CD4-positive, CD25-positive, alpha-beta regulatory T cell (primary cell): ENCODE measurements around the gene CDK2. TPM values are rescaled to one million over a fixed set of nuclear protein-coding genes. Genes with fewer than 3 reads are reported as not detected.
"Not testable (repeated sequence)": the region's sequence is repeated elsewhere in the genome, so short reads cannot be mapped to it uniquely, and the experiment has no call there.

ENCODE experiments used
- ATAC-seq, 2 donors: fragments of 150-1000 bp; cut with Tn5 transposase; one replicate each; pipeline ENCODE4 v1.10.0; 2021; ENCODE audit warnings: low read depth in 2 of 2, moderate number of reproducible peaks in 2 of 2, moderate library complexity in 1 of 2
- DNase-seq, 3 donors: peaks; one replicate each; pipeline versions ENCODE4 v3.0.0 to v3.0.0-alpha.2; 2012 to 2022; ENCODE audit warnings: mixed read lengths in 1 of 3
- H3K27ac ChIP-seq: one replicate; pipeline ENCODE4 v1.7.0; 2013; ENCODE audit warnings: mild to moderate bottlenecking, low read length; ENCODE audit not compliant: insufficient read depth, poor library complexity, severe bottlenecking
- H3K27me3 ChIP-seq: one replicate; pipeline ENCODE4 v1.7.0; 2013; ENCODE audit warnings: low read length; ENCODE audit not compliant: control insufficient read depth, insufficient read depth
- H3K36me3 ChIP-seq: one replicate; pipeline ENCODE4 v1.7.0; 2013; ENCODE audit warnings: mild to moderate bottlenecking, low read length, moderate library complexity; ENCODE audit not compliant: control insufficient read depth, insufficient read depth
- H3K4me1 ChIP-seq: 2 replicates; pipeline ENCODE4 v1.7.0; 2013; ENCODE audit warnings: mild to moderate bottlenecking, low read length; ENCODE audit not compliant: insufficient read depth, control insufficient read depth, poor library complexity, severe bottlenecking
- H3K4me3 ChIP-seq: one replicate; pipeline ENCODE4 v1.7.0; 2013; ENCODE audit warnings: low read depth, mild to moderate bottlenecking, low read length, moderate library complexity
- H3K9me3 ChIP-seq, 2 experiments: 1 replicate in 1 of 2; 2 replicates in 1 of 2; pipeline ENCODE4 v1.7.0; 2013; ENCODE audit warnings: low read length in 2 of 2, mild to moderate bottlenecking in 1 of 2, moderate library complexity in 1 of 2; ENCODE audit not compliant: control insufficient read depth in 2 of 2
- H3K27ac Mint-ChIP-seq, 3 donors: one replicate each; pipeline ENCODE4 v1.8.0; 2020 to 2022; ENCODE audit warnings: mild to moderate bottlenecking in 3 of 3, mixed read lengths in 3 of 3, moderate library complexity in 2 of 3
- H3K27me3 Mint-ChIP-seq: one replicate; pipeline ENCODE4 v1.8.0; 2022; ENCODE audit warnings: mild to moderate bottlenecking, mixed read lengths
- H3K36me3 Mint-ChIP-seq: one replicate; pipeline ENCODE4 v1.8.0; 2020; ENCODE audit warnings: mixed read lengths
- H3K4me1 Mint-ChIP-seq, 4 donors: one replicate each; pipeline ENCODE4 v1.8.0; 2020 to 2022; ENCODE audit warnings: mixed read lengths in 4 of 4, mild to moderate bottlenecking in 1 of 4
- H3K4me3 Mint-ChIP-seq, 4 donors: one replicate each; pipeline ENCODE4 v1.8.0; 2020 to 2022; ENCODE audit warnings: mild to moderate bottlenecking in 4 of 4, mixed read lengths in 4 of 4, moderate library complexity in 3 of 4
- H3K9me3 Mint-ChIP-seq, 7 donors: one replicate each; pipeline ENCODE4 v1.8.0; 2020 to 2022; ENCODE audit warnings: mixed read lengths in 7 of 7, mild to moderate bottlenecking in 3 of 7, moderate library complexity in 2 of 7
- polyA plus RNA-seq, 4 donors: library from polyadenylated mRNA; unstranded; fragments of 300-500 nt; fragmentation: Illumina TruSeq; gene quantifications; one replicate each; pipeline ENCODE4 v1.2.3, GENCODE V29; 2021
- total RNA-seq: library from RNA; stranded (reverse); gene quantifications from one replicate; pipeline ENCODE4 v1.2.3, GENCODE V29; 2022

The CDK2 gene
- total and polyA plus RNA-seq, 5 donors from 2014 or later, result 8.4 to 28.0 (median 10.7) TPM

GRCh38 chr12:55972911-55973598 lies 6.4 kb downstream of the CDK2 start:
- H3K4me3 Mint-ChIP-seq, result no peak overlapping the region
- no peaks in the 10 kb centered on the region for H3K27me3 Mint-ChIP-seq
- H3K27ac ChIP-seq, result peak overlapping the region; percentile 90
- H3K27ac Mint-ChIP-seq, result no peak overlapping the region
- H3K4me3 ChIP-seq, result peak overlapping the region; percentile 87
- no peaks in the 10 kb centered on the region for H3K9me3 Mint-ChIP-seq
- H3K9me3 ChIP-seq, result no peaks in the 10 kb centered on the region
- H3K4me1 Mint-ChIP-seq, result peaks cover 11 to 27% (median 25%) of the 10 kb centered on the region in 4 donors
- ATAC-seq (no peak), DNase-seq (no peak)
- H3K36me3 ChIP-seq, result peaks cover 5% of the 10 kb centered on the region
- H3K36me3 Mint-ChIP-seq, result peaks cover 7% of the 10 kb centered on the region
- no peaks in the 10 kb centered on the region for H3K27me3 ChIP-seq
- H3K4me1 ChIP-seq, result peaks cover 31% of the 10 kb centered on the region

GRCh38 chr12:55973599-55974307 lies 7.1 kb downstream of the CDK2 start, which contains the start of gene RAB5B:
Gene RAB5B, plus strand, starts transcription at chr12:55974078. Its CDS starts 12,883 bp downstream, at chr12:55986961.
- peak; percentile 98 to 100 (median 99) for DNase-seq
- Histone ChIP-seq H3K4me3 (peak within 1 kb of the TSS; percentile 87), H3K36me3 (peaks cover 5% of the 10 kb centered on the region), H3K4me1 (peaks cover 31% of the 10 kb centered on the region), H3K9me3 (no peaks in the 10 kb centered on the region), H3K27ac (peak within 1 kb of the TSS; percentile 90), H3K27me3 (no peaks in the 10 kb centered on the region)
- Mint-ChIP-seq H3K27ac (no peak within 1 kb of the TSS), H3K9me3 (no peaks in the 10 kb centered on the region), H3K36me3 (peaks cover 7% of the 10 kb centered on the region), H3K4me1 (peaks cover 5 to 24% (median 22%) of the 10 kb centered on the region in 4 donors), H3K4me3 (no peak within 1 kb of the TSS), H3K27me3 (no peaks in the 10 kb centered on the region)
- peak; percentile 90 to 91 for ATAC-seq

GRCh38 chr12:55974308-55974730 lies 7.7 kb downstream of the CDK2 start:
- Mint-ChIP-seq H3K9me3 (no peaks in the 10 kb centered on the region), H3K27me3 (no peaks in the 10 kb centered on the region), H3K27ac (no peak overlapping the region), H3K4me1 (peaks cover 10 to 29% (median 26%) of the 10 kb centered on the region in 4 donors), H3K4me3 (no peak overlapping the region), H3K36me3 (peaks cover 12% of the 10 kb centered on the region)
- Histone ChIP-seq H3K4me1 (peaks cover 31% of the 10 kb centered on the region), H3K4me3 (peak overlapping the region; percentile 83), H3K27ac (peak overlapping the region; percentile 83), H3K27me3 (no peaks in the 10 kb centered on the region), H3K9me3 (no peaks in the 10 kb centered on the region), H3K36me3 (peaks cover 8% of the 10 kb centered on the region)
- ATAC-seq (no peak), DNase-seq (peak in 2 of 3 donors; percentile 33 to 61)

GRCh38 chr12:55978393-55978792 lies 11.8 kb downstream of the CDK2 start:
- H3K27ac Mint-ChIP-seq, result no peak overlapping the region
- peaks cover 12 to 49% (median 32%) of the 10 kb centered on the region in 4 donors for H3K4me1 Mint-ChIP-seq
- H3K9me3 Mint-ChIP-seq, result no peaks in the 10 kb centered on the region

GRCh38 chr12:55979069-55979468 lies 12.4 kb downstream of the CDK2 start:
- Mint-ChIP-seq H3K27me3 (no peaks in the 10 kb centered on the region), H3K4me3 (peak overlapping the region in 1 of 4 donors; percentile 68), H3K4me1 (peaks cover 12 to 53% (median 32%) of the 10 kb centered on the region in 4 donors), H3K27ac (peak overlapping the region in 2 of 3 donors; percentile 2 to 57), H3K36me3 (peaks cover 25% of the 10 kb centered on the region), H3K9me3 (no peaks in the 10 kb centered on the region)
- Histone ChIP-seq H3K9me3 (no peaks in the 10 kb centered on the region), H3K27me3 (no peaks in the 10 kb centered on the region), H3K4me1 (peaks cover 20% of the 10 kb centered on the region), H3K36me3 (peaks cover 35% of the 10 kb centered on the region), H3K4me3 (no peak overlapping the region), H3K27ac (no peak overlapping the region)
- DNase-seq (no peak), ATAC-seq (no peak)

More at GRCh38 chr12:55978393-55978792, 11.8 kb downstream of the CDK2 start:
- no peak overlapping the region for H3K27ac ChIP-seq
- Mint-ChIP-seq H3K4me3 (no peak overlapping the region), H3K27me3 (no peaks in the 10 kb centered on the region), H3K36me3 (peaks cover 22% of the 10 kb centered on the region)
- no peaks in the 10 kb centered on the region for H3K27me3 ChIP-seq
- peaks cover 21% of the 10 kb centered on the region for H3K4me1 ChIP-seq
- no peak for DNase-seq
- peaks cover 31% of the 10 kb centered on the region for H3K36me3 ChIP-seq
- H3K4me3 ChIP-seq, result no peak overlapping the region
- no peak for ATAC-seq
- no peaks in the 10 kb centered on the region for H3K9me3 ChIP-seq

- not testable (repeated sequence) for H3K27ac Mint-ChIP-seq, H3K9me3 Mint-ChIP-seq, H3K27me3 Mint-ChIP-seq, H3K4me3 ChIP-seq, H3K9me3 ChIP-seq, H3K4me1 ChIP-seq, H3K27me3 ChIP-seq, H3K27ac ChIP-seq, ATAC-seq, DNase-seq
- H3K36me3 ChIP-seq, result peaks cover 44% of the 10 kb centered on the region
- peaks cover 34% of the 10 kb centered on the region for H3K36me3 Mint-ChIP-seq
- peak overlapping the region in 1 of 4 donors; percentile 56 for H3K4me3 Mint-ChIP-seq
- H3K4me1 Mint-ChIP-seq, result peaks cover 8 to 44% (median 26%) of the 10 kb centered on the region in 4 donors
Measured at GRCh38 chr12:55981882-55982281, 15.3 kb downstream of the CDK2 start.

- H3K4me3 ChIP-seq, result no peak overlapping the region
- no peaks in the 10 kb centered on the region for H3K9me3 ChIP-seq
- no peaks in the 10 kb centered on the region for H3K9me3 Mint-ChIP-seq
- H3K36me3 ChIP-seq, result peaks cover 46% of the 10 kb centered on the region
- ATAC-seq (no peak), DNase-seq (no peak)
- no peak overlapping the region for H3K27ac ChIP-seq
- no peaks in the 10 kb centered on the region for H3K4me1 ChIP-seq
- peaks cover 8 to 39% (median 23%) of the 10 kb centered on the region in 4 donors for H3K4me1 Mint-ChIP-seq
- no peaks in the 10 kb centered on the region for H3K27me3 ChIP-seq
- H3K27ac Mint-ChIP-seq, result no peak overlapping the region
- no peak overlapping the region for H3K4me3 Mint-ChIP-seq
- peaks cover 34% of the 10 kb centered on the region for H3K36me3 Mint-ChIP-seq
- H3K27me3 Mint-ChIP-seq, result no peaks in the 10 kb centered on the region
Measured at GRCh38 chr12:55982319-55982936, 15.8 kb downstream of the CDK2 start.
